ENCODE results near the gene SKI. TPM values are rescaled to one million over a fixed set of nuclear protein-coding genes. Genes with fewer than 3 reads are reported as not detected.
A peak's percentile ranks its signal among the peaks of the same experiment; 100 is the strongest.

The SKI gene
- total RNA-seq, 1 experiment from 2014 or later: 89.5 TPM

DNA sequence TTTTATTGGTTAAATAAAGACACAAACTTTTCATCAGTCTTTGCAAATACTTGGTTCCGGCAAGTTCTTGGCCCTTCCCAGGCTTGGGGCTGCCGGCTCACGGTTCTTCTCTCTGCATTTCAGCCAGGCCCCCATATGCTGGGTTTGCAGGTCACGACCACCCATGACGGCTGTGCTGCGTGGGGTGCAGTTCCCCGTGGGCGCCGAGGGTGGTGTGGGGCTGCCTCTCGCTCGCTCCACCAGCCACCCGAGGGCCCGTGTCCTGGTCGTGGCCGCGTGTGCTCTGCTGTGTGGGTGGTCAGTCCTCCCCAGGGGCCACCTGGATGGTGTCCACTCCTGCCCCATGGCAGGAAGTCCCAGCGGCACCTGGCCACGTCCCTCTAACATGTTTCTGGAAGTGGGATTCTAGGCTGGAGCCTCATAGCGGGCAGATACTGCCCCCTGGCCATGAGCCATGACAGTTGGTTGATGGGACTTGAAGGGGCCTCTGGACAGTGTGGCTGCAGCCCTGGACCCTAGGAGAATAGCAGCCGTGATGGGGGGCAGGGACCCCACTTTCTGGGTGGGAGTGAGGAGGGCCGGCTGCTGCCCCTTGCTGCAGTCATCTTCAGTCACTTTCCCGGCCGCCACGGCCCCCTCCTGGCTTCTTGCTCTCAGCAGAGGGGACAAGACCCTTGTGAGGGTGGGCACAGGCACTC is 46.3 kb downstream of the SKI start:
- H3K9ac ChIP-seq (ENCODE audit: extremely low read depth, insufficient read length, low read length): no peak overlapping the region
- H3K27ac ChIP-seq (ENCODE audit: insufficient read length, low read depth, low read length): no peak overlapping the region

More for the DNA sequence above, 46.3 kb downstream of the SKI start:
- Histone ChIP-seq H3K14ac (ENCODE audit: insufficient read depth, low read length) (no peak overlapping the region; the same call in 1 of the 2 replicates), H3K56ac (ENCODE audit: insufficient read length, low read depth, low read length) (no peak overlapping the region), H3K4me1 (ENCODE audit: insufficient read depth, low read length) (peaks cover 2% of the 10 kb centered on the region; the same call in 1 of the 2 replicates), H3K79me1 (ENCODE audit: insufficient read depth, low read depth, low read length, poor library complexity, severe bottlenecking) (no peaks in the 10 kb centered on the region), H3K23ac (ENCODE audit: insufficient read length, low read depth, low read length) (no peak overlapping the region), H2BK5ac (ENCODE audit: insufficient read length, low read length) (no peak overlapping the region), H2AK5ac (ENCODE audit: insufficient read length, low read length) (no peak overlapping the region), H4K8ac (replicated peaks; ENCODE audit: insufficient read length, low read depth, low read length) (no peak overlapping the region), H3K4ac (ENCODE audit: low read depth, low read length) (no peak overlapping the region), H2BK20ac (ENCODE audit: low read depth, low read length, poor library complexity, severe bottlenecking) (no peak overlapping the region), H2AFZ (ENCODE audit: low read length) (no peak overlapping the region), H2BK120ac (ENCODE audit: low read depth, low read length, poor library complexity, severe bottlenecking) (no peak overlapping the region), H4K20me1 (ENCODE audit: control insufficient read depth, insufficient read depth, insufficient read length) (peaks cover 5% of the 10 kb centered on the region), H4K91ac (ENCODE audit: insufficient read length, low read depth, low read length) (no peak overlapping the region), H3T11ph (ENCODE audit: low read length) (no peak overlapping the region), H2BK15ac (ENCODE audit: low read depth, low read length) (no peak overlapping the region), H3K27me3 (ENCODE audit: insufficient read depth, low read length) (no peaks in the 10 kb centered on the region), H3K4me2 (ENCODE audit: insufficient read depth, insufficient read length, low read length) (no peak overlapping the region), H4K5ac (ENCODE audit: insufficient read length, low read depth, low read length) (no peak overlapping the region), H2BK12ac (ENCODE audit: insufficient read length, low read depth, low read length) (no peak overlapping the region), H3K9me3 (ENCODE audit: control insufficient read depth, low read depth, low read length) (no peaks in the 10 kb centered on the region), H3K18ac (ENCODE audit: insufficient read length, low read depth, low read length) (no peak overlapping the region), H3K23me2 (ENCODE audit: insufficient read length, low read depth, low read length, poor library complexity, severe bottlenecking) (no peaks in the 10 kb centered on the region), H3K79me2 (ENCODE audit: insufficient read depth, low read length) (peaks cover 56% of the 10 kb centered on the region; the same call in 1 of the 2 replicates)
- Mint-ChIP-seq H3K27me3 (ENCODE audit: low read depth) (no peaks in the 10 kb centered on the region), H3K27ac (peak overlapping the region in 2 of 3 experiments; percentile 40 to 73; a peak in 1 of 7 replicates), H3K9me3 (no peaks in the 10 kb centered on the region; a peak in 1 of 5 replicates), H3K4me3 (no peak overlapping the region), H3K4me1 (peaks cover 56 to 71% of the 10 kb centered on the region in 2 experiments), H3K36me3 (ENCODE audit: insufficient read depth in 1 of 3, low read depth in 3 of 3) (peaks cover 8 to 15% (median 10%) of the 10 kb centered on the region in 3 experiments; a peak in 6 of 7 replicates)
- WGBS (ENCODE audit: extremely low coverage, insufficient read length, low lambda C conversion rate): no CpG with 5 or more reads among the region's 24 CpGs
- TF ChIP-seq, protein P1, sequence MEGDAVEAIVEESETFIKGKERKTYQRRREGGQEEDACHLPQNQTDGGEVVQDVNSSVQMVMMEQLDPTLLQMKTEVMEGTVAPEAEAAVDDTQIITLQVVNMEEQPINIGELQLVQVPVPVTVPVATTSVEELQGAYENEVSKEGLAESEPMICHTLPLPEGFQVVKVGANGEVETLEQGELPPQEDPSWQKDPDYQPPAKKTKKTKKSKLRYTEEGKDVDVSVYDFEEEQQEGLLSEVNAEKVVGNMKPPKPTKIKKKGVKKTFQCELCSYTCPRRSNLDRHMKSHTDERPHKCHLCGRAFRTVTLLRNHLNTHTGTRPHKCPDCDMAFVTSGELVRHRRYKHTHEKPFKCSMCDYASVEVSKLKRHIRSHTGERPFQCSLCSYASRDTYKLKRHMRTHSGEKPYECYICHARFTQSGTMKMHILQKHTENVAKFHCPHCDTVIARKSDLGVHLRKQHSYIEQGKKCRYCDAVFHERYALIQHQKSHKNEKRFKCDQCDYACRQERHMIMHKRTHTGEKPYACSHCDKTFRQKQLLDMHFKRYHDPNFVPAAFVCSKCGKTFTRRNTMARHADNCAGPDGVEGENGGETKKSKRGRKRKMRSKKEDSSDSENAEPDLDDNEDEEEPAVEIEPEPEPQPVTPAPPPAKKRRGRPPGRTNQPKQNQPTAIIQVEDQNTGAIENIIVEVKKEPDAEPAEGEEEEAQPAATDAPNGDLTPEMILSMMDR (conservative IDR thresholded peaks at IDR 0.05): no peak
- no peak for DNase-seq
